ENCODE measurements around the gene PCP2. TPM values are rescaled to one million over a fixed set of nuclear protein-coding genes. Genes with fewer than 3 reads are reported as not detected.

PCP2 gene
- total RNA-seq, 1 experiment from 2014 or later: not detected

GRCh38 chr19:7625763-7626372 is 7.7 kb downstream of the PCP2 start:
- in situ Hi-C loops (cut with HindIII; ENCODE audit: low pct_unique_long_range_greater_than_20kb, low sequenced_read_pairs): no loop called here
- CTCF ChIA-PET: no interaction called here
- Histone ChIP-seq H3K27me3 (ENCODE audit: control insufficient read depth, insufficient read depth, low read length) (no peaks in the 10 kb centered on the region), H3K9me3 (ENCODE audit: control insufficient read depth, insufficient read depth, low read depth, low read length) (no peaks in the 10 kb centered on the region), H3K27ac (ENCODE audit: low read length) (no peak overlapping the region), H3K36me3 (ENCODE audit: control insufficient read depth, insufficient read depth, low read length) (peaks cover 11% of the 10 kb centered on the region; the same call in 1 of the 2 replicates), H3K4me1 (ENCODE audit: control insufficient read depth, insufficient read depth, low read length) (peaks cover 9% of the 10 kb centered on the region; the same call in 1 of the 2 replicates), H3K4me3 (ENCODE audit: low read depth in 2 of 2, low read length in 2 of 2) (no peak overlapping the region)
- POLR2A ChIA-PET: interaction anchor here (0.6 kb wide), 1 partner anchor 12 kb away, joined by 3 read pairs; no protein-coding TSS in a partner anchor
- TF ChIP-seq TCF7L2 (IDR thresholded peaks at IDR 0.05; ENCODE audit: low read depth, low read length): no peak
- no peak for TF ChIP-seq SIN3A (IDR thresholded peaks at IDR 0.05; ENCODE audit: borderline replicate concordance, insufficient read depth, low read depth, low read length)
- TF ChIP-seq POLR2AphosphoS5 (IDR thresholded peaks at IDR 0.05; ENCODE audit: low read depth, low read length): no peak
- TF ChIP-seq CTCF (IDR thresholded peaks at IDR 0.05): no peak
- no peak for TF ChIP-seq REST (IDR thresholded peaks at IDR 0.05; ENCODE audit: insufficient read depth in 1 of 2, low read depth in 2 of 2, low read length in 1 of 2)
- no TSS peak for BruUV-seq (replicated peaks)
- intact Hi-C loops (cut with micrococcal nuclease; ENCODE audit: unreplicated experiment): no loop called here
- ATAC-seq: no peak
- DNase-seq (ENCODE audit: low read depth, low spot score): no peak

GRCh38 chr19:7624810-7625209 is 8.7 kb downstream of the PCP2 start:
- H3K4me1 ChIP-seq (ENCODE audit: control insufficient read depth, insufficient read depth, low read length): peaks cover 4% of the 10 kb centered on the region; the same call in 1 of the 2 replicates
- peaks cover 7% of the 10 kb centered on the region; the same call in 1 of the 2 replicates for H3K36me3 ChIP-seq (ENCODE audit: control insufficient read depth, insufficient read depth, low read length)
- no peaks in the 10 kb centered on the region for H3K9me3 ChIP-seq (ENCODE audit: control insufficient read depth, insufficient read depth, low read depth, low read length)
- H3K27me3 ChIP-seq (ENCODE audit: control insufficient read depth, insufficient read depth, low read length): no peaks in the 10 kb centered on the region
- no peak overlapping the region for H3K27ac ChIP-seq (ENCODE audit: low read length)
- no peak overlapping the region for H3K4me3 ChIP-seq (ENCODE audit: low read depth in 2 of 2, low read length in 2 of 2)
- ATAC-seq (no peak), DNase-seq (ENCODE audit: low read depth, low spot score) (no peak)
- BruUV-seq (replicated peaks): no TSS peak
- intact Hi-C loops (cut with micrococcal nuclease; ENCODE audit: unreplicated experiment) (no loop called here), in situ Hi-C loops (cut with HindIII; ENCODE audit: low pct_unique_long_range_greater_than_20kb, low sequenced_read_pairs) (no loop called here)
- TF ChIP-seq TCF7L2 (IDR thresholded peaks at IDR 0.05; ENCODE audit: low read depth, low read length) (no peak), REST (IDR thresholded peaks at IDR 0.05; ENCODE audit: insufficient read depth in 1 of 2, low read depth in 2 of 2, low read length in 1 of 2) (no peak), SIN3A (IDR thresholded peaks at IDR 0.05; ENCODE audit: borderline replicate concordance, insufficient read depth, low read depth, low read length) (no peak), POLR2AphosphoS5 (IDR thresholded peaks at IDR 0.05; ENCODE audit: low read depth, low read length) (no peak)
- CTCF ChIA-PET: no interaction called here
- POLR2A ChIA-PET: no interaction called here
